Ovary (tissue), 9 donors: ENCODE measurements around the gene APBA2. TPM values are rescaled to one million over a fixed set of nuclear protein-coding genes. Genes with fewer than 3 reads are reported as not detected.
A peak's percentile ranks its signal among the peaks of the same experiment; 100 is the strongest.

Experiments used
- DNase-seq, 5 donors: peaks; one replicate each; pipeline ENCODE4 v3.0.0-alpha.2; 2019 to 2020
- H3K27ac ChIP-seq, 2 donors: fragments of 200-600 bp; one replicate each; pipeline versions ENCODE4 v1.5.1 to v1.8.0; 2019 to 2022
- H3K27me3 ChIP-seq: fragments of 200-600 bp; one replicate; pipeline ENCODE4 v1.8.0; 2022
- H3K36me3 ChIP-seq: fragments of 200-600 bp; sonication (generic); one replicate; pipeline ENCODE4 v1.5.1; 2019
- H3K4me1 ChIP-seq: one replicate; pipeline ENCODE4 v1.8.1; 2013; ENCODE audit warnings: mild to moderate bottlenecking, moderate library complexity; ENCODE audit not compliant: insufficient read depth
- H3K4me3 ChIP-seq: fragments of 200-600 bp; sonication (generic); one replicate; pipeline ENCODE4 v1.5.1; 2017
- H3K9me3 ChIP-seq, 2 donors: fragments of 200-600 bp in 1 of 2; sonication (generic) in 1 of 2; one replicate each; pipeline versions ENCODE4 v1.5.1 to v1.8.1; 2013 to 2019; ENCODE audit warnings: mild to moderate bottlenecking in 1 of 2, moderate library complexity in 1 of 2
- EP300 ChIP-seq: sonication (generic); formaldehyde crosslinking; IDR thresholded peaks from one replicate; pipeline ENCODE4 v1.6.1; 2017; ENCODE audit warnings: antibody characterized with exemption
- POLR2A ChIP-seq: fragments of 450-650 bp; IDR thresholded peaks from one replicate; pipeline ENCODE4 v1.6.1; 2017; ENCODE audit warnings: antibody characterized with exemption, mild to moderate bottlenecking, moderate library complexity
- WGBS, 3 donors: extraction: QIAGEN DNeasy Blood & Tissue Kit in 1 of 3; methylation state at CpG; one replicate each; pipeline versions ENCODE4 v1.1.5 to v1.1.7; 2013 to 2017; 5-methylcytosine and 5-hydroxymethylcytosine counted together
- intact Hi-C, 4 donors: fragments of 100-400 bp; cut with DNase I; formaldehyde crosslinking; loops; one replicate each; pipeline versions ENCODE4 v1.11.0 to v1.15.1; 2022 to 2023
- polyA plus RNA-seq, 2 donors: library from polyadenylated mRNA; stranded (reverse); fragments of 200-250 nt in 1 of 2; fragments of 350-450 nt in 1 of 2; fragmentation: Illumina TruSeq in 1 of 2; extraction: RNeasy Lipid Tissue Mini Kit (QIAGEN cat#74804) in 1 of 2; gene quantifications; one replicate each; pipeline ENCODE4 v1.2.3, GENCODE V29; 2013 to 2014
- total RNA-seq, 7 donors: library from RNA; depleted of rRNA in 2 of 7; stranded (reverse); fragments of >200 nt in 2 of 7; fragmentation: NEBNext Ultra II Directional in 3 of 7; extraction: Animal tissue kit (Norgen Biotek cat#: 25700) in 3 of 7; gene quantifications; one replicate each; pipeline versions ENCODE4 v1.1.0 to v1.2.4, GENCODE V29; 2016 to 2023
- TF ChIP-seq, protein P1 (sequence below), 3 donors: fragments of 450-650 bp in 2 of 3; fragments of 200-600 bp in 1 of 3; IDR thresholded peaks; one replicate each; pipeline versions ENCODE4 v1.5.1 to v1.8.0; 2016 to 2022; ENCODE audit warnings: antibody characterized with exemption in 3 of 3, mild to moderate bottlenecking in 1 of 3
- donor health status: DM: no; HTN: no; CAD: no; lungs with moderate emphysema.
- donor health status: DM: no; HTN: no; CAD: no.
- donor health status: Bipolar disorder and iron deficiency.
- donor health status: DM: yes; HTN: yes; CAD: no.
- donor health status: DM: no; HTN: no; CAD: no.
- donor health status: DM: yes; HTN: yes; CAD: no.

Gene APBA2
- total and polyA plus RNA-seq, 9 donors = 0.53 to 3.1 (median 1.4) TPM

DNA sequence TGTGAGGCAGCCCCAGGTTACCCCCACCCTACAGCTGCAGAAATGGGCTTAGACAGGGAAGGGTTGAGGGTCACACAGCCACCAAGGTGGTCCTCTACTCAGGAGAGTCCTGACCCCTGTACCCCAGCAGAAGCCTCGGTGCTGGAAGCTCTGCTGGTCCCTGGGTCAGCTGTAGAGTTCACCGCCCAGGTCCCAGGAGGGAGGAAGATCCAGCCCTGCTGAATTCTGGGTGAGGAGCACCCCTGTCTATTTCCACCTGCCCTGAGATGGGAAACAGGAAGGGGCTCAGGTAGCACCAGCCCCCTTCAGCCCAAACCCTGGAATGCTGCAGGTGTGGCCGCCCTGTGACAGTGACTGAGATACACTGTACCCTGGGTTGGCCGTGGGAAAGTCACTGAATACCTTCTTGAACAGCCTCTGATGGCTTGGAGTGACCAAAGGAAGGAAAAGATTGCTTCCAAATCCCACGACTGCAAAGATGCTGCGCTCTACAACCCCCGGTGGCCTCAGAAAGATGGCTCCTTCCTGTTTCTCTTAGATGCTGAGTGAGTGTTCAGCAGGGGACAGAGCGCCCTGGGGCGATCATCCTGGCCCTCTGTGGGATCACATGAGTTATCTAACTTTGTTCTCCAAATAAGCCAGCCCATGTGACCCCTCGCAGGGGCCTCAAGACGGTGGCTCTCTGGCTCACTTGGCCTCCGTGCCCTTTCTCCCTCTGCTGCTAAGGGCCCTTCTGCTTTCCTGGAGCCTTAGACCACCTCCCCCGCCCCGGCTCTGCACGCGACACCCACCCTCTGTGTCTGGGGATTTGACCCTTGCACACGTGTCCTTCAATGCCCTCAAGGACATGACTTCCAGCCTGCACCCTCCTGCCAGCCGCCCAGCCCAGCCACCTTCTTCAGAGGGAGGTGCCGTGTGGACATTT is 242.0 kb downstream of the APBA2 start:
- Histone ChIP-seq H3K9me3 (no peaks in the 10 kb centered on the region), H3K27me3 (no peaks in the 10 kb centered on the region), H3K4me1 (no peaks in the 10 kb centered on the region), H3K36me3 (no peaks in the 10 kb centered on the region), H3K27ac (no peak overlapping the region), H3K4me3 (no peak overlapping the region)
- intact Hi-C loops = no loop called here
- TF ChIP-seq POLR2A (no peak), EP300 (no peak)
- TF ChIP-seq, protein P1, sequence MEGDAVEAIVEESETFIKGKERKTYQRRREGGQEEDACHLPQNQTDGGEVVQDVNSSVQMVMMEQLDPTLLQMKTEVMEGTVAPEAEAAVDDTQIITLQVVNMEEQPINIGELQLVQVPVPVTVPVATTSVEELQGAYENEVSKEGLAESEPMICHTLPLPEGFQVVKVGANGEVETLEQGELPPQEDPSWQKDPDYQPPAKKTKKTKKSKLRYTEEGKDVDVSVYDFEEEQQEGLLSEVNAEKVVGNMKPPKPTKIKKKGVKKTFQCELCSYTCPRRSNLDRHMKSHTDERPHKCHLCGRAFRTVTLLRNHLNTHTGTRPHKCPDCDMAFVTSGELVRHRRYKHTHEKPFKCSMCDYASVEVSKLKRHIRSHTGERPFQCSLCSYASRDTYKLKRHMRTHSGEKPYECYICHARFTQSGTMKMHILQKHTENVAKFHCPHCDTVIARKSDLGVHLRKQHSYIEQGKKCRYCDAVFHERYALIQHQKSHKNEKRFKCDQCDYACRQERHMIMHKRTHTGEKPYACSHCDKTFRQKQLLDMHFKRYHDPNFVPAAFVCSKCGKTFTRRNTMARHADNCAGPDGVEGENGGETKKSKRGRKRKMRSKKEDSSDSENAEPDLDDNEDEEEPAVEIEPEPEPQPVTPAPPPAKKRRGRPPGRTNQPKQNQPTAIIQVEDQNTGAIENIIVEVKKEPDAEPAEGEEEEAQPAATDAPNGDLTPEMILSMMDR (IDR thresholded peaks at IDR 0.05) = no peak
- DNase-seq = peak in 1 of 5 donors; percentile 5
- 70 to 76% (median 70%) methylated on average over 19 of the region's 19 CpGs for WGBS, 3 donors

DNA sequence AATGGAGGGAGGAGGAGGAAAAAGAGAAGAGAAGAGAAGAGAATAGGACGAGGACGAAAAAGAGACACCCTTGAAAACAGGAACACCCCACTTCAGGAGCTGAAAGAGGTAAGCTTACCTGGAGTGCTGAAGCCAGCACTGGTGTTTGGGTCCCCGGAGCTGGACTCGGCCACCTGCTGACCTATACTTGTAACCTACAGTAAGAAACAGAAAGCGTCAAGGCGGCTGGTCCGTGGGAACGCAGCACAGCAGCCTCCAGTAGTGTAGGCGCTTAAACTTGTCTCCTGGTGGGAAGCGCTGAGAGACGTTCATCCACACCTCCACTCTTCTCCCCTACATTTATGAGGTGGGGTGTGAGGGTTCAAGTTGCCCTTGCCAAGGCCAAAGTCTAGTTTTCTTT is 242.9 kb downstream of the APBA2 start:
- DNase-seq = no peak
- TF ChIP-seq, protein P1 (IDR thresholded peaks at IDR 0.05) = no peak
- no peak for TF ChIP-seq POLR2A
- TF ChIP-seq EP300 = no peak
- intact Hi-C loops = no loop called here

DNA sequence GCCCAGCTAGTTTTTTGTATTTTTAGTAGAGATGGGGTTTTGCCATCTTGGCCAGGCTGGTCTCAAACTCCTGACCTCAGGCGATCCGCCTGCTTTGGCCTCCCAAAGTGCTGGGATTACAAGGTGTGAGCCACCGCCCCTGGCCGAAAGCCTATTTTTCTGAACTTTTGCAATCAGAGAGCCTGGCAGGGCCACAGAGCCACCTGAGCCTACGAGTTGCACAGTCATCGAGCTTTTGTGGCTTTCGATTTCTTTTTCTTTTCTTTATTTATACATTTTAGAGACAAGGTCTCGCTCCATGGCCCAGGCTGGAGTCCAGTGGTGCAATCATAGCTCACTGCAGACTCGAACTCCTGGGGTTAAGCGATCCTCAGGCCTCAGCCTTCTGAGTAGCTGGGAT is 243.4 kb downstream of the APBA2 start:
- Histone ChIP-seq H3K36me3 (no peaks in the 10 kb centered on the region), H3K4me1 (no peaks in the 10 kb centered on the region), H3K27me3 (no peaks in the 10 kb centered on the region), H3K27ac (no peak overlapping the region), H3K9me3 (no peaks in the 10 kb centered on the region), H3K4me3 (no peak overlapping the region)
- no peak for TF ChIP-seq EP300
- TF ChIP-seq, protein P1 (IDR thresholded peaks at IDR 0.05) = no peak
- TF ChIP-seq POLR2A = no peak
- 88 to 91% (median 91%) methylated on average over 10 of the region's 10 CpGs for WGBS, 3 donors
- intact Hi-C loops = no loop called here
- peak in 1 of 5 donors; percentile 3 for DNase-seq

More for the DNA sequence above, 242.9 kb downstream of the APBA2 start:
- Histone ChIP-seq H3K27me3 (no peaks in the 10 kb centered on the region), H3K27ac (no peak overlapping the region), H3K9me3 (no peaks in the 10 kb centered on the region), H3K4me3 (no peak overlapping the region), H3K4me1 (no peaks in the 10 kb centered on the region), H3K36me3 (no peaks in the 10 kb centered on the region)
- 89 to 90% (median 90%) methylated on average over 11 of the region's 11 CpGs for WGBS, 3 donors

DNA sequence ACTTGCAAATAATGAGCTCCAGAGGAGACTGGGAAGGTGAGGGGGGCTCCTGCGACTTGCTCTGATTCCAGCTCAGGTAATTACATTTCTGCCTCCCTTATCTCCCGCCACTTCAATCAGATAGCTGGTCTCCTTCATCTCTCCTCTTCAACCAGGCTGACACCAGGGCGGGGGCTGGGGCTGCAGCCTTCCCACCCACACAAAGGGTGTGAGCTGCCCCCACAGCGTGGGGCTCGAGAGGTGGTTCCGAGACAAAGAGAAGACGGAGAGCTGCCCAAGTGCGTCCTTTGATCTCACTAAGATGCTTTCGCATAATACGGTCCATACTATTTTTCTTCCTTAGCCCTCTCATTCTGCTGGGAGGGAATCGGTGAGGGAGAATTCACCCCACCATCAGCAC is 244.2 kb downstream of the APBA2 start:
- H3K27ac ChIP-seq = no peak overlapping the region
- 34 to 46% (median 38%) methylated on average over 11 of the region's 11 CpGs for WGBS, 3 donors
- no peaks in the 10 kb centered on the region for H3K36me3 ChIP-seq
- peak in 2 of 5 donors; percentile 1 to 13 for DNase-seq
- intact Hi-C loops = no loop called here
- H3K4me1 ChIP-seq = no peaks in the 10 kb centered on the region
- no peak for TF ChIP-seq POLR2A
- TF ChIP-seq, protein P1 (IDR thresholded peaks at IDR 0.05) = no peak
- no peak for TF ChIP-seq EP300
- H3K27me3 ChIP-seq = no peaks in the 10 kb centered on the region
- no peaks in the 10 kb centered on the region for H3K9me3 ChIP-seq
- H3K4me3 ChIP-seq = no peak overlapping the region
